ENCODE results near the gene ADAMTSL2. TPM values are rescaled to one million over a fixed set of nuclear protein-coding genes. Genes with fewer than 3 reads are reported as not detected.

ADAMTSL2 gene
- polyA plus RNA-seq, 2 of the 4 experiments (the other 2 are of a cell fraction), result not detected

- TF ChIP-seq HDAC2 (IDR thresholded peaks at IDR 0.05) (no peak), BHLHE40 (IDR thresholded peaks at IDR 0.05; ENCODE audit: low read depth, low read length) (no peak), HOXB13 (CRISPR knock-in tag; IDR thresholded peaks at IDR 0.05; ENCODE audit: low read depth) (no peak), KDM1A (IDR thresholded peaks at IDR 0.05; ENCODE audit: low read depth) (no peak), TFCP2L1 (CRISPR knock-in tag; IDR thresholded peaks at IDR 0.05) (no peak), MAZ (IDR thresholded peaks at IDR 0.05; ENCODE audit: borderline replicate concordance, low read depth, low read length) (no peak), CBX8 (IDR thresholded peaks at IDR 0.05) (no peak), HEYL (CRISPR knock-in tag; IDR thresholded peaks at IDR 0.05) (no peak)
These were observed 80.2 kb downstream of the ADAMTSL2 start (continued) for GRCh38 chr9:133614678-133615077.

- TF ChIP-seq BCL3 (IDR thresholded peaks at IDR 0.05), result no peak
- TF ChIP-seq EP300 (IDR thresholded peaks at IDR 0.05), result no peak
- no peak for TF ChIP-seq MAX (IDR thresholded peaks at IDR 0.05)
- TF ChIP-seq HDAC2 (IDR thresholded peaks at IDR 0.05), result no peak
- no peak for TF ChIP-seq JUN (IDR thresholded peaks at IDR 0.05)
- no peak for TF ChIP-seq CTCF (IDR thresholded peaks at IDR 0.05)
- TF ChIP-seq RAD21 (conservative IDR thresholded peaks at IDR 0.05 in 1 of 2, IDR thresholded peaks at IDR 0.05 in 1 of 2), result no peak
- TF ChIP-seq HES2 (IDR thresholded peaks at IDR 0.05), result no peak
- TF ChIP-seq ZFP36 (IDR thresholded peaks at IDR 0.05; ENCODE audit: borderline replicate concordance, partially characterized antibody), result no peak
- no peak for TF ChIP-seq FOSL2 (IDR thresholded peaks at IDR 0.05)
- no peak for TF ChIP-seq FOSL2 (CRISPR knock-in tag; IDR thresholded peaks at IDR 0.05)
- TF ChIP-seq MAZ (IDR thresholded peaks at IDR 0.05; ENCODE audit: borderline replicate concordance, low read depth, low read length), result no peak
- no peak for TF ChIP-seq SREBF2 (IDR thresholded peaks at IDR 0.05)
- no peak for TF ChIP-seq USF2 (IDR thresholded peaks at IDR 0.05)
- TF ChIP-seq CBX8 (IDR thresholded peaks at IDR 0.05), result no peak
- no peak for TF ChIP-seq KDM1A (IDR thresholded peaks at IDR 0.05; ENCODE audit: low read depth)
- no peak for TF ChIP-seq BHLHE40 (IDR thresholded peaks at IDR 0.05; ENCODE audit: low read depth, low read length)
- WGBS (ENCODE audit: missing lambda C conversion rate), result 12% methylated on average over 9 of the region's 16 CpGs
- ChIA-PET POLR2A (no interaction called here), CTCF (interaction anchor here (1.7 kb wide), 1 partner anchor 10 kb away, joined by 4 read pairs; no protein-coding TSS in a partner anchor)
- FAIRE-seq (no peak), ATAC-seq (no peak), DNase-seq (ENCODE audit: low read depth in 1 of 2, low spot score in 1 of 2) (no peak)
- no peak overlapping the region for H3K4me3 ChIP-seq
- H3K4me1 ChIP-seq, result no peaks in the 10 kb centered on the region
- no peak overlapping the region for H3K4me2 ChIP-seq
- no peaks in the 10 kb centered on the region for H3K9me3 ChIP-seq
- no peak overlapping the region for H3K27ac ChIP-seq
These were observed 80.7 kb downstream of the ADAMTSL2 start for GRCh38 chr9:133615186-133615585.

GRCh38 chr9:133615606-133616188, 81.2 kb downstream of the ADAMTSL2 start:
- ATAC-seq, result peak in 1 of 2 experiments; percentile 27; a peak in 3 of 6 replicates

More at GRCh38 chr9:133615606-133616188, 81.2 kb downstream of the ADAMTSL2 start:
- ChIA-PET POLR2A (no interaction called here), CTCF (interaction anchor here (1.7 kb wide), 1 partner anchor 10 kb away, joined by 4 read pairs; no protein-coding TSS in a partner anchor)
- FAIRE-seq (no peak), DNase-seq (ENCODE audit: low read depth in 1 of 2, low spot score in 1 of 2) (no peak)
- 30% methylated on average over 10 of the region's 13 CpGs for WGBS (ENCODE audit: missing lambda C conversion rate)
- TF ChIP-seq EHMT2 (IDR thresholded peaks at IDR 0.05; ENCODE audit: low read depth), result no peak
- no peak for TF ChIP-seq HOXB13 (CRISPR knock-in tag; IDR thresholded peaks at IDR 0.05; ENCODE audit: low read depth)
- TF ChIP-seq PHF8 (IDR thresholded peaks at IDR 0.05; ENCODE audit: borderline replicate concordance, low read depth), result no peak
- no peak for TF ChIP-seq HEYL (CRISPR knock-in tag; IDR thresholded peaks at IDR 0.05)
- TF ChIP-seq CBX8 (IDR thresholded peaks at IDR 0.05), result no peak
- TF ChIP-seq ZC3H11A (IDR thresholded peaks at IDR 0.05), result no peak
- TF ChIP-seq FOXS1 (CRISPR knock-in tag; IDR thresholded peaks at IDR 0.05), result no peak
- TF ChIP-seq FOSL2 (IDR thresholded peaks at IDR 0.05), result no peak
- no peak for TF ChIP-seq FOSL2 (CRISPR knock-in tag; IDR thresholded peaks at IDR 0.05)
- no peak for TF ChIP-seq JUN (IDR thresholded peaks at IDR 0.05)
- no peak for TF ChIP-seq CTCF (IDR thresholded peaks at IDR 0.05)
- no peak for TF ChIP-seq POLR2A (IDR thresholded peaks at IDR 0.05; ENCODE audit: low read length)
- H3K27ac ChIP-seq, result no peak overlapping the region
- H3K4me1 ChIP-seq, result no peaks in the 10 kb centered on the region
- H3K4me2 ChIP-seq, result no peak overlapping the region
- H3K4me3 ChIP-seq, result no peak overlapping the region
- H3K9me3 ChIP-seq, result no peaks in the 10 kb centered on the region
